Transverse colon (tissue), 4 donors: Measurements from ENCODE around the gene EXD3. TPM values are rescaled to one million over a fixed set of nuclear protein-coding genes. Genes with fewer than 3 reads are reported as not detected.

ENCODE experiments used
- DNase-seq: peaks from one replicate; pipeline ENCODE4 v3.0.0-alpha.2; 2019
- H3K27ac ChIP-seq, 4 donors: fragments of 200-600 bp; sonication (generic); 2 replicates each; pipeline ENCODE4 v1.5.1; 2016 to 2018; ENCODE audit warnings: inconsistent platforms in 4 of 4
- H3K27me3 ChIP-seq: fragments of 200-600 bp; sonication (generic); 2 replicates; pipeline ENCODE4 v1.5.1; 2017; ENCODE audit warnings: inconsistent platforms
- H3K36me3 ChIP-seq, 4 donors: fragments of 200-600 bp; sonication (generic); 2 replicates each; pipeline ENCODE4 v1.5.1; 2017 to 2019; ENCODE audit warnings: inconsistent platforms in 4 of 4
- H3K4me1 ChIP-seq, 4 donors: fragments of 200-600 bp; sonication (generic); 2 replicates each; pipeline ENCODE4 v1.5.1; 2017 to 2020; ENCODE audit warnings: inconsistent platforms in 4 of 4
- H3K4me3 ChIP-seq, 4 donors: fragments of 200-600 bp; sonication (generic); 1 replicate in 1 of 4; 2 replicates in 3 of 4; pipeline versions ENCODE4 v1.5.1 to v1.6.1; 2017 to 2019; ENCODE audit warnings: inconsistent platforms in 4 of 4
- H3K9me3 ChIP-seq, 2 donors: fragments of 200-600 bp; sonication (generic); 2 replicates each; pipeline ENCODE4 v1.5.1; 2017 to 2019; ENCODE audit warnings: inconsistent platforms in 2 of 2
- EP300 ChIP-seq: sonication (generic); formaldehyde crosslinking; IDR thresholded peaks from one replicate; pipeline ENCODE4 v1.6.1; 2017; ENCODE audit warnings: antibody characterized with exemption, low read depth
- POLR2A ChIP-seq: fragments of 450-650 bp; IDR thresholded peaks from one replicate; pipeline ENCODE4 v1.6.1; 2016; ENCODE audit warnings: antibody characterized with exemption, mild to moderate bottlenecking, moderate library complexity
- POLR2AphosphoS5 ChIP-seq, 3 donors: sonication (generic); formaldehyde crosslinking; IDR thresholded peaks; one replicate each; pipeline ENCODE4 v1.6.1; 2016; ENCODE audit warnings: antibody characterized with exemption in 3 of 3
- WGBS, 2 donors: methylation state at CpG; one replicate each; pipeline ENCODE4 v1.1.5; 2018; ENCODE audit warnings: low coverage in 1 of 2; 5-methylcytosine and 5-hydroxymethylcytosine counted together
- in situ Hi-C, 4 donors: fragments of 200-750 bp; cut with MboI; loops; one replicate each; pipeline versions ENCODE4 v1.15.0 to v1.15.1; 2017; ENCODE audit warnings: low sequenced_read_pairs in 3 of 4, low pct_ligation_motif_present in 1 of 4, low pct_unique_long_range_greater_than_20kb in 1 of 4
- intact Hi-C: fragments of 100-400 bp; cut with DNase I; formaldehyde crosslinking; loops from one replicate; pipeline ENCODE4 v1.15.1; 2023; ENCODE audit warnings: low total_unique reads
- total RNA-seq, 4 donors: library from RNA; depleted of rRNA; stranded (reverse); fragments of >200 nt; gene quantifications; one replicate each; pipeline ENCODE4 v1.1.0, GENCODE V29; 2016
- TF ChIP-seq, protein P1 (sequence below), 5 experiments: fragments of 200-600 bp in 3 of 5; fragments of 450-650 bp in 2 of 5; sonication (generic) in 3 of 5; IDR thresholded peaks; 1 replicate in 2 of 5; 2 replicates in 3 of 5; pipeline ENCODE4 v1.5.1; 2016 to 2017; ENCODE audit warnings: antibody characterized with exemption in 5 of 5, inconsistent platforms in 3 of 5, mild to moderate bottlenecking in 2 of 5, moderate library complexity in 1 of 5

The EXD3 gene
- total RNA-seq, 4 donors from 2014 or later = 47.6 to 228 (median 74.2) TPM

DNA sequence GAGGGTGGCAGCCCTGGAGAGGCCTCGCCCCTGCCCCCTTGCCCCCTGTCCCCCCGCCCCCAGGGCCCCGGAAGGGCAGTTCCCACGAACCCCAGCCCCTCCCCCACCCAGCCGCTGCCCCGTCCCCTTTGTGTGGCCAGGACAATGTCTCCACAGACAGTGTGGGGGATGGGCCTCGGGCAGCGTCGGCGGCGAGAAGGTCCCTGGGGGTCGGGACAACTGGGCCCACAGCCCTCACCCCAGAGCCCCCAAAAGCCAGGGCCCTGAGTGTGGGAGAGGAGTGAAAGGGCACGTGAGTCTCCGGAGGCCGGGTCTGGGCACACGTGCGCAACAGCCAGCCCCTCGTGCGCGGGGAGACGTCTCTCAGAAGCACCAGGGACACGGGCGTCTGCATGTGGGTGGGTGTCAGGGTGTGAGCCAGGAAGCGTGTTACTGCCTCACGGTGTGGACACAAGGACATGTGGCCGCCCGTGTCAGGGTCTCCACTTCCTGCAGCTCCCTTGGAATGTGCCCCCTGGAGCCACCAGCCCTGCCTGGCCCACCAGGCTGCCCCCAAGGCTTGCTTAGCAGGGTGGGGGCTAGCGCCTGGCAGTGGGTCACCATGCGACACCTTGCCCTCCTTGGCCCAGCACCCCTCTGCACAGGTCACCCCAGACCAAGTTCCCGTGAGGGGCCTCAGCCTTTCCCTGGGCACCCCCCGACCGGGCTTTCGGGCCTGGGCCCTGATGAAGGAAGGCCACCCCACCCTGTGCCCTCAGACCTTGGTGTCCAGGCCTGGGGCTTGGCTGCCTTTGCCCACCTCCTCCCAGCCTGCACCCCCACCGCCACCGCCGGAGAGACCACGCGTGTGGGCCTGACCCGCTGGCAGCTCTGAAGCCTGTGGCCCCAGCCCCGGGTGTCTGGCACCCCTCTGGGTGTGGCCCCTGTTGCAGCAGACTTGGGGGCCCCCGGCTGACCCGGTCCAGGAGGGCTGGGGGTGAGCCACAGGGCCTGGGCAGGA, 108.1 kb downstream of the EXD3 start:
- intact Hi-C loops = no loop called here
- peaks cover 17% of the 10 kb centered on the region for H3K27me3 ChIP-seq
- no peaks in the 10 kb centered on the region for H3K9me3 ChIP-seq
- H3K27ac ChIP-seq = peak overlapping the region in 2 of 4 donors; percentile 9 to 94
- H3K4me1 ChIP-seq = peaks cover 14 to 58% (median 39%) of the 10 kb centered on the region in 4 donors
- in situ Hi-C loops = no loop called here
- DNase-seq = no peak
- TF ChIP-seq POLR2AphosphoS5 (IDR thresholded peaks at IDR 0.05) (no peak), POLR2A (no peak), EP300 (no peak)
- TF ChIP-seq, protein P1, sequence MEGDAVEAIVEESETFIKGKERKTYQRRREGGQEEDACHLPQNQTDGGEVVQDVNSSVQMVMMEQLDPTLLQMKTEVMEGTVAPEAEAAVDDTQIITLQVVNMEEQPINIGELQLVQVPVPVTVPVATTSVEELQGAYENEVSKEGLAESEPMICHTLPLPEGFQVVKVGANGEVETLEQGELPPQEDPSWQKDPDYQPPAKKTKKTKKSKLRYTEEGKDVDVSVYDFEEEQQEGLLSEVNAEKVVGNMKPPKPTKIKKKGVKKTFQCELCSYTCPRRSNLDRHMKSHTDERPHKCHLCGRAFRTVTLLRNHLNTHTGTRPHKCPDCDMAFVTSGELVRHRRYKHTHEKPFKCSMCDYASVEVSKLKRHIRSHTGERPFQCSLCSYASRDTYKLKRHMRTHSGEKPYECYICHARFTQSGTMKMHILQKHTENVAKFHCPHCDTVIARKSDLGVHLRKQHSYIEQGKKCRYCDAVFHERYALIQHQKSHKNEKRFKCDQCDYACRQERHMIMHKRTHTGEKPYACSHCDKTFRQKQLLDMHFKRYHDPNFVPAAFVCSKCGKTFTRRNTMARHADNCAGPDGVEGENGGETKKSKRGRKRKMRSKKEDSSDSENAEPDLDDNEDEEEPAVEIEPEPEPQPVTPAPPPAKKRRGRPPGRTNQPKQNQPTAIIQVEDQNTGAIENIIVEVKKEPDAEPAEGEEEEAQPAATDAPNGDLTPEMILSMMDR (IDR thresholded peaks at IDR 0.05) = no peak
- 67% methylated on average over 28 of the region's 42 CpGs; no CpG with 5 or more reads in 1 of the 2 donors for WGBS, 2 donors
- no peak overlapping the region for H3K4me3 ChIP-seq
- no peaks in the 10 kb centered on the region for H3K36me3 ChIP-seq

DNA sequence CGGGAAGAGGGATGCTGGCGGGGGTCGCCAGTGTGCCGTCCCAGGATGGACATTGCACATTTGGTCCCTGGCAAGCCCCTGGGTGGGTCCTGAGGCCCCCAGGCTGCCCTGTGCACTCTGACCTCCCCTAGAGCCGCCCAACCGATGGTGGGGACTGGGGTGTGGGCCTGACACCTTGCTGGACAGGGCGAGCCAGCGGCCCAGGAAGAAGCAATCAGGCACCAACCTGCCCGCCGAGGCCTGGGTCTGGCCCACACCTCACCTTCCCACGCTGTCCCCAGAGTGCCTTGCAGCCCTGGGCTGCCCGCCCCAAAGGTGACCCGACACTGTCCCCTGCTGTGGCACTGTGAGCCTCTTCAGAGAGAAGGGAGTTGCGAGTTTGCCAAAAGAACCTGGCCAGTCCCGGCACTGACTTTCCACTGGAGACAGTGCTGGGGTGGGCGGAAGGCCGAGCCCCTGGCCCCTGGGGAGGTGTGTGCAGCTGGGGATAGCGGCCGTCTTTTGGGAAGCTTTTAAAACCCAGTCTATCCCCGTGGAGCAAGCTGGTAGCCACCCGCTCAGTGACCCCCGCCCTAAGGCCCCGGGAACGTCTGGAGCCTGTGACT, 108.9 kb downstream of the EXD3 start:
- TF ChIP-seq EP300 (no peak), POLR2AphosphoS5 (IDR thresholded peaks at IDR 0.05) (no peak), POLR2A (no peak)
- TF ChIP-seq, protein P1 (IDR thresholded peaks at IDR 0.05) = no peak
- no peaks in the 10 kb centered on the region for H3K36me3 ChIP-seq
- no peak for DNase-seq
- in situ Hi-C loops = no loop called here
- H3K4me3 ChIP-seq = no peak overlapping the region
- intact Hi-C loops = no loop called here
- WGBS, 2 donors = 74% methylated on average over 21 of the region's 24 CpGs; no CpG with 5 or more reads in 1 of the 2 donors
- peaks cover 14 to 58% (median 39%) of the 10 kb centered on the region in 4 donors for H3K4me1 ChIP-seq
- H3K27me3 ChIP-seq = peaks cover 17% of the 10 kb centered on the region
- H3K27ac ChIP-seq = peak overlapping the region in 1 of 4 donors; percentile 94
- H3K9me3 ChIP-seq = no peaks in the 10 kb centered on the region

DNA sequence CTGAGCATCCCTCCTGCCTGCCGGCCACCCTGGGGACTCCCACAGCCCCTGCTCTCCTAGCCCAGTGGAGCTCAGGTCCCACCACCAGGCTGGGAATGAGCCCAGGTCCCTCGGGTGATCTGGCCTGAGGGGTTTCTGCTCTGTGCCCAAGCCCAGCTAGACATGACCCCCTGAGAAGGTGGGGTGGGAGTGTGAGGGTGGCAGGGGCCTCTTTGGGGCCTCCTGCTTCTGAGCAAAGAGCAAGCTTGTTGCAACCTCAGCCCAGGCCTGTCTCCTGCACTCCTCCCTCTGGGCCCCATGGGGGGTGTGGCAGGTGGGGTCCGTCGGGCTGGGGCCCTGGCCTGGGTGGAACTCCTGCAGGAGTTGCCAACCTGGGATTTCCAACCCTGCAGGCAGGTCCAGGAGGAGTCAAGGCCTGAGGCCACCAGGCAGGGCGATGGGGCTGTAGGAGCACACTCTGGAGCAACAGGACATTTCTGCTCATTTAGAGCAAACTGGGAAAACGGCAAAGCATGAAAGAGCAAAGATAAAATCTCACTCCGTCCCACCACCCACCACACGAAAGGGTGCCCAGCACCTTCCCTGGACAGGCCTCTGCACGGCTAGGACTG, 109.5 kb downstream of the EXD3 start:
- peak overlapping the region in 1 of 4 donors; percentile 94 for H3K27ac ChIP-seq
- no peak for TF ChIP-seq EP300
- no peak for TF ChIP-seq POLR2AphosphoS5 (IDR thresholded peaks at IDR 0.05)
- no peak for TF ChIP-seq POLR2A
- TF ChIP-seq, protein P1 (IDR thresholded peaks at IDR 0.05) = no peak
- intact Hi-C loops = no loop called here
- H3K9me3 ChIP-seq = no peaks in the 10 kb centered on the region
- peaks cover 17% of the 10 kb centered on the region for H3K27me3 ChIP-seq
- H3K36me3 ChIP-seq = no peaks in the 10 kb centered on the region
- peaks cover 14 to 58% (median 39%) of the 10 kb centered on the region in 4 donors for H3K4me1 ChIP-seq
- in situ Hi-C loops = no loop called here
- no peak for DNase-seq
- no peak overlapping the region for H3K4me3 ChIP-seq
- WGBS, 2 donors = 58 to 80% methylated on average over 1 to 7 of the region's 9 CpGs
